ENCODE data around the gene NFE2.

The NFE2 gene

GRCh38 chr12:54276368-54276767 lies 24.4 kb downstream of the NFE2 start:
- Histone ChIP-seq H3K27me3 (ENCODE audit: insufficient read depth, low read length) (no peaks in the 10 kb centered on the region), H3K27ac (ENCODE audit: low read depth, low read length, poor library complexity, severe bottlenecking) (peak overlapping the region; percentile 6), H3F3A (ENCODE audit: insufficient read depth, low read length) (no peaks in the 10 kb centered on the region), H3K9me3 (ENCODE audit: low read length) (no peaks in the 10 kb centered on the region), H3K4me2 (ENCODE audit: low read length) (peak overlapping the region; percentile 15; the same call in 1 of the 2 replicates), H3K79me2 (ENCODE audit: insufficient read depth, low read length) (peaks cover 60% of the 10 kb centered on the region), H3K4me1 (ENCODE audit: insufficient read depth, low read length, severe bottlenecking) (peaks cover 28% of the 10 kb centered on the region), H3K36me3 (ENCODE audit: insufficient read depth, low read length) (peaks cover 69% of the 10 kb centered on the region), H3K9me2 (ENCODE audit: low read depth, low read length) (no peaks in the 10 kb centered on the region), H3K4me3 (ENCODE audit: low read depth, low read length, poor library complexity, severe bottlenecking) (no peak overlapping the region), H4K20me1 (ENCODE audit: insufficient read depth, low read length) (no peaks in the 10 kb centered on the region), H2AFZ (ENCODE audit: low read length) (no peak overlapping the region), H3K9ac (ENCODE audit: low read length) (peak overlapping the region; percentile 9; the same call in 1 of the 2 replicates)
- no peak for TF ChIP-seq EZH2 (IDR thresholded peaks at IDR 0.05; ENCODE audit: borderline replicate concordance, low read length)
- TF ChIP-seq, protein P1, sequence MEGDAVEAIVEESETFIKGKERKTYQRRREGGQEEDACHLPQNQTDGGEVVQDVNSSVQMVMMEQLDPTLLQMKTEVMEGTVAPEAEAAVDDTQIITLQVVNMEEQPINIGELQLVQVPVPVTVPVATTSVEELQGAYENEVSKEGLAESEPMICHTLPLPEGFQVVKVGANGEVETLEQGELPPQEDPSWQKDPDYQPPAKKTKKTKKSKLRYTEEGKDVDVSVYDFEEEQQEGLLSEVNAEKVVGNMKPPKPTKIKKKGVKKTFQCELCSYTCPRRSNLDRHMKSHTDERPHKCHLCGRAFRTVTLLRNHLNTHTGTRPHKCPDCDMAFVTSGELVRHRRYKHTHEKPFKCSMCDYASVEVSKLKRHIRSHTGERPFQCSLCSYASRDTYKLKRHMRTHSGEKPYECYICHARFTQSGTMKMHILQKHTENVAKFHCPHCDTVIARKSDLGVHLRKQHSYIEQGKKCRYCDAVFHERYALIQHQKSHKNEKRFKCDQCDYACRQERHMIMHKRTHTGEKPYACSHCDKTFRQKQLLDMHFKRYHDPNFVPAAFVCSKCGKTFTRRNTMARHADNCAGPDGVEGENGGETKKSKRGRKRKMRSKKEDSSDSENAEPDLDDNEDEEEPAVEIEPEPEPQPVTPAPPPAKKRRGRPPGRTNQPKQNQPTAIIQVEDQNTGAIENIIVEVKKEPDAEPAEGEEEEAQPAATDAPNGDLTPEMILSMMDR (IDR thresholded peaks at IDR 0.05; ENCODE audit: low read length): no peak

- TF ChIP-seq EZH2 (IDR thresholded peaks at IDR 0.05; ENCODE audit: borderline replicate concordance, low read length): no peak
- TF ChIP-seq, protein P1 (IDR thresholded peaks at IDR 0.05; ENCODE audit: low read length): no peak
- peaks cover 56% of the 10 kb centered on the region for H3K36me3 ChIP-seq (ENCODE audit: insufficient read depth, low read length)
- no peaks in the 10 kb centered on the region for H3K27me3 ChIP-seq (ENCODE audit: insufficient read depth, low read length)
- H3K4me1 ChIP-seq (ENCODE audit: insufficient read depth, low read length, severe bottlenecking): peaks cover 28% of the 10 kb centered on the region
- H3K9ac ChIP-seq (ENCODE audit: low read length): no peak overlapping the region
- H3K79me2 ChIP-seq (ENCODE audit: insufficient read depth, low read length): peaks cover 47% of the 10 kb centered on the region
- no peak overlapping the region for H3K4me3 ChIP-seq (ENCODE audit: low read depth, low read length, poor library complexity, severe bottlenecking)
- H3K4me2 ChIP-seq (ENCODE audit: low read length): no peak overlapping the region
- H2AFZ ChIP-seq (ENCODE audit: low read length): no peak overlapping the region
- no peaks in the 10 kb centered on the region for H3K9me2 ChIP-seq (ENCODE audit: low read depth, low read length)
- H4K20me1 ChIP-seq (ENCODE audit: insufficient read depth, low read length): no peaks in the 10 kb centered on the region
- no peaks in the 10 kb centered on the region for H3K9me3 ChIP-seq (ENCODE audit: low read length)
- H3F3A ChIP-seq (ENCODE audit: insufficient read depth, low read length): no peaks in the 10 kb centered on the region
- no peak overlapping the region for H3K27ac ChIP-seq (ENCODE audit: low read depth, low read length, poor library complexity, severe bottlenecking)
Measured at GRCh38 chr12:54273981-54274380, 26.8 kb downstream of the NFE2 start.

DNA sequence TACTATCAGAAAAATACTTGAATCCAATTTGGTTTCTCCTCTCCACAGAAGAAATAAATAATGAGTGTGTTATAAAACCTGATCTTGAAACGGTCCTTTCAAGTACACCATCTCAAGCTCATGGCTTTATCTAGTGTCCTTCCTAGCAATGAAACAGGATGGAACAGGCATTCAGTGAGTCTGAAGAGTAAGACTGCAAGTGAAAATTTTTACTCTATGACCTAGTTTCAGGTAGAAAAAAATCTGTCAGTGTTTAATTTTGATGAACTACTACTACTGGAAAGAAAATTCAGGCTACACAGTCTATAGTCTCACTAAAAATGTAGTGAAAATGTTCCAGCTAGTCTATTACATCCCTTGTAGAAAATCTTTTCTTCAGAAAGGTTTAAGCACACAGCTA lies 28.6 kb downstream of the NFE2 start:
- Histone ChIP-seq H3K4me1 (ENCODE audit: insufficient read depth, low read length, severe bottlenecking) (peaks cover 14% of the 10 kb centered on the region), H3K79me2 (ENCODE audit: insufficient read depth, low read length) (peaks cover 34% of the 10 kb centered on the region)
- TF ChIP-seq EZH2 (IDR thresholded peaks at IDR 0.05; ENCODE audit: borderline replicate concordance, low read length): no peak
- TF ChIP-seq, protein P1 (IDR thresholded peaks at IDR 0.05; ENCODE audit: low read length): no peak

More for the DNA sequence above, 28.6 kb downstream of the NFE2 start:
- Histone ChIP-seq H3K27ac (ENCODE audit: low read depth, low read length, poor library complexity, severe bottlenecking) (no peak overlapping the region), H3K9me2 (ENCODE audit: low read depth, low read length) (no peaks in the 10 kb centered on the region), H3K4me2 (ENCODE audit: low read length) (no peak overlapping the region), H3K27me3 (ENCODE audit: insufficient read depth, low read length) (no peaks in the 10 kb centered on the region), H3F3A (ENCODE audit: insufficient read depth, low read length) (no peaks in the 10 kb centered on the region; the same call in 1 of the 2 replicates), H4K20me1 (ENCODE audit: insufficient read depth, low read length) (no peaks in the 10 kb centered on the region), H3K4me3 (ENCODE audit: low read depth, low read length, poor library complexity, severe bottlenecking) (no peak overlapping the region), H3K9me3 (ENCODE audit: low read length) (no peaks in the 10 kb centered on the region), H2AFZ (ENCODE audit: low read length) (no peak overlapping the region), H3K9ac (ENCODE audit: low read length) (no peak overlapping the region), H3K36me3 (ENCODE audit: insufficient read depth, low read length) (peaks cover 42% of the 10 kb centered on the region)

Measured in OCI-LY1 (cell line).